ENCODE data around the gene SH3BGRL2. TPM values are rescaled to one million over a fixed set of nuclear protein-coding genes. Genes with fewer than 3 reads are reported as not detected.

SH3BGRL2 gene
- total RNA-seq, 4 donors from 2014 or later, result 34.2 to 102 (median 56.6) TPM

- H3K27ac ChIP-seq, result peak overlapping the region in 2 of 4 donors; percentile 19 to 52
- H3K36me3 ChIP-seq, result no peaks in the 10 kb centered on the region
- WGBS, 2 donors, result 71 to 80% methylated on average over 2 of the region's 2 CpGs
- H3K4me1 ChIP-seq, result peaks cover 0 to 30% (median 3%) of the 10 kb centered on the region in 3 donors
- intact Hi-C loops (cut with DNase I), result no loop called here
- DNase-seq, result no peak
- no peaks in the 10 kb centered on the region for H3K9me3 ChIP-seq
- TF ChIP-seq CTCF (IDR thresholded peaks at IDR 0.05) (no peak), POLR2A (IDR thresholded peaks at IDR 0.05) (no peak)
- H3K27me3 ChIP-seq, result peaks cover 0 to 6% (median 0%) of the 10 kb centered on the region in 4 donors
- peak overlapping the region in 1 of 4 donors; percentile 15 for H3K4me3 ChIP-seq
Measured at GRCh38 chr6:79634491-79635231, 3.5 kb downstream of the SH3BGRL2 start.

- DNase-seq, result no peak
- Histone ChIP-seq H3K27me3 (peaks cover 0 to 6% (median 0%) of the 10 kb centered on the region in 4 donors), H3K4me1 (peaks cover 0 to 35% (median 6%) of the 10 kb centered on the region in 3 donors), H3K4me3 (peak overlapping the region in 1 of 4 donors; percentile 15), H3K27ac (peak overlapping the region in 2 of 4 donors; percentile 19 to 52), H3K9me3 (no peaks in the 10 kb centered on the region), H3K36me3 (no peaks in the 10 kb centered on the region)
- intact Hi-C loops (cut with DNase I), result no loop called here
- TF ChIP-seq CTCF (IDR thresholded peaks at IDR 0.05), result no peak
- no peak for TF ChIP-seq POLR2A (IDR thresholded peaks at IDR 0.05)
- 36 to 57% methylated on average over 2 of the region's 2 CpGs for WGBS, 2 donors
Measured at GRCh38 chr6:79635232-79635543, 4.1 kb downstream of the SH3BGRL2 start.

- no peak for DNase-seq
- Histone ChIP-seq H3K9me3 (no peaks in the 10 kb centered on the region), H3K4me1 (peaks cover 0 to 30% (median 4%) of the 10 kb centered on the region in 3 donors), H3K36me3 (no peaks in the 10 kb centered on the region), H3K27ac (no peak overlapping the region), H3K27me3 (no peaks in the 10 kb centered on the region), H3K4me3 (no peak overlapping the region)
- TF ChIP-seq CTCF (IDR thresholded peaks at IDR 0.05), result no peak
- no peak for TF ChIP-seq POLR2A (IDR thresholded peaks at IDR 0.05)
- WGBS, 2 donors, result 87 to 90% methylated on average over 1 of the region's 1 CpG
- intact Hi-C loops (cut with DNase I), result no loop called here
Measured at GRCh38 chr6:79636673-79637072, 5.5 kb downstream of the SH3BGRL2 start.

- no peak overlapping the region for H3K27ac ChIP-seq
- 76 to 80% methylated on average over 2 to 4 of the region's 4 CpGs for WGBS, 2 donors
- peaks cover 0 to 16% (median 4%) of the 10 kb centered on the region in 3 donors for H3K4me1 ChIP-seq
- H3K9me3 ChIP-seq, result no peaks in the 10 kb centered on the region
- no peaks in the 10 kb centered on the region for H3K36me3 ChIP-seq
- no peak overlapping the region for H3K4me3 ChIP-seq
- intact Hi-C loops (cut with DNase I), result no loop called here
- no peaks in the 10 kb centered on the region for H3K27me3 ChIP-seq
- no peak for DNase-seq
- TF ChIP-seq POLR2A (IDR thresholded peaks at IDR 0.05), result no peak
- no peak for TF ChIP-seq CTCF (IDR thresholded peaks at IDR 0.05)
Measured at GRCh38 chr6:79640146-79641111, 9.3 kb downstream of the SH3BGRL2 start.

- H3K27ac ChIP-seq, result no peak overlapping the region
Measured at GRCh38 chr6:79646006-79646405, 14.9 kb downstream of the SH3BGRL2 start.

More at GRCh38 chr6:79646006-79646405, 14.9 kb downstream of the SH3BGRL2 start:
- no peaks in the 10 kb centered on the region for H3K36me3 ChIP-seq
- TF ChIP-seq CTCF (IDR thresholded peaks at IDR 0.05) (no peak), POLR2A (IDR thresholded peaks at IDR 0.05) (no peak)
- WGBS, 2 donors, result 57 to 64% methylated on average over 3 of the region's 3 CpGs
- no peaks in the 10 kb centered on the region for H3K9me3 ChIP-seq
- H3K4me3 ChIP-seq, result no peak overlapping the region
- no peaks in the 10 kb centered on the region for H3K27me3 ChIP-seq
- no peak for DNase-seq
- intact Hi-C loops (cut with DNase I), result no loop called here
- H3K4me1 ChIP-seq, result peaks cover 0 to 8% (median 0%) of the 10 kb centered on the region in 3 donors
